Measurements from ENCODE around the gene C1orf232.

C1orf232 gene

GRCh38 chr1:26177182-26177684, 8.5 kb upstream of the C1orf232 start, which contains the start of gene CNKSR1:
CNKSR1 (plus strand) TSS chr1:26177491; CDS start chr1:26177548, 57 bp downstream.
- no peak for DNase-seq

- no peak for DNase-seq
Observed at GRCh38 chr1:26175346-26175745, 6.6 kb upstream of the C1orf232 start.

GRCh38 chr1:26171084-26172072, 2.6 kb upstream of the C1orf232 start, which contains the start of gene ZNF593OS:
ZNF593OS (minus strand) TSS chr1:26171832; CDS start chr1:26171661, 171 bp downstream.
- no peak for DNase-seq

- DNase-seq, result no peak
Observed at GRCh38 chr1:26170472-26170821, 1.7 kb upstream of the C1orf232 start.

GRCh38 chr1:26169669-26170471, 1.1 kb upstream of the C1orf232 start, which contains the start of gene ZNF593:
ZNF593 (plus strand) TSS chr1:26169908; CDS start chr1:26169984, 76 bp downstream.
- peak; percentile 91 for DNase-seq

- DNase-seq, result no peak
Observed at GRCh38 chr1:26169198-26169554, 413 bp upstream of the C1orf232 start.

- no peak for DNase-seq
Observed at GRCh38 chr1:26166719-26167281, 2.0 kb downstream of the C1orf232 start.

GRCh38 chr1:26164861-26165842, 3.6 kb downstream of the C1orf232 start:
- no peak for DNase-seq

GRCh38 chr1:26164036-26164860, 4.5 kb downstream of the C1orf232 start:
- no peak for DNase-seq

- DNase-seq, result no peak
Observed at GRCh38 chr1:26163684-26164035, 5.1 kb downstream of the C1orf232 start.

- DNase-seq, result no peak
Observed at GRCh38 chr1:26162220-26162709, 6.5 kb downstream of the C1orf232 start.

- no peak for DNase-seq
Observed at GRCh38 chr1:26161415-26162219, 7.1 kb downstream of the C1orf232 start.

GRCh38 chr1:26160527-26161414, 8.0 kb downstream of the C1orf232 start:
- DNase-seq, result no peak

- DNase-seq, result no peak
Observed at GRCh38 chr1:26159743-26160039, 9.1 kb downstream of the C1orf232 start.

- no peak for DNase-seq
Observed at GRCh38 chr1:26158908-26159742, 9.6 kb downstream of the C1orf232 start, which contains the start of gene FAM110D. FAM110D (plus strand) TSS chr1:26159079; CDS start chr1:26161292, 2,213 bp downstream.

GRCh38 chr1:26158271-26158907, 10.4 kb downstream of the C1orf232 start:
- no peak for DNase-seq
